GM12891 (cell line): ENCODE measurements around the gene GRM4.

Source experiments
- DNase-seq: peaks from one replicate; pipeline ENCODE4 v3.0.0; 2011; ENCODE audit warnings: low spot score; ENCODE audit not compliant: insufficient read length
- FAIRE-seq: peaks from 2 replicates; lab custom pipeline; 2011; peaks lifted over from hg19 to GRCh38; lab: Jason Lieb, UNC
- PAX5 ChIP-seq: IDR thresholded peaks from 2 replicates; pipeline ENCODE4 v1.6.1; 2011; ENCODE audit warnings: low read length, moderate library complexity, mild to moderate bottlenecking; ENCODE audit not compliant: insufficient read depth, severe bottlenecking
- POLR2A ChIP-seq: IDR thresholded peaks from 2 replicates; pipeline ENCODE4 v1.6.1; 2011; ENCODE audit warnings: low read depth, low read length, control low read depth
- POLR2AphosphoS5 ChIP-seq: IDR thresholded peaks from 2 replicates; pipeline ENCODE4 v1.6.1; 2011; ENCODE audit warnings: low read depth, low read length, control low read depth
- POU2F2 ChIP-seq: IDR thresholded peaks from 2 replicates; pipeline ENCODE4 v1.6.1; 2011; ENCODE audit warnings: low read depth, mild to moderate bottlenecking, control low read depth, low read length, moderate library complexity
- SPI1 ChIP-seq: IDR thresholded peaks from 2 replicates; pipeline ENCODE4 v1.6.1; 2011; ENCODE audit warnings: low read depth, low read length, control low read depth
- TAF1 ChIP-seq: IDR thresholded peaks from 2 replicates; pipeline ENCODE4 v1.6.1; 2011; ENCODE audit warnings: low read depth, low read length, control low read depth

GRM4 gene

DNA sequence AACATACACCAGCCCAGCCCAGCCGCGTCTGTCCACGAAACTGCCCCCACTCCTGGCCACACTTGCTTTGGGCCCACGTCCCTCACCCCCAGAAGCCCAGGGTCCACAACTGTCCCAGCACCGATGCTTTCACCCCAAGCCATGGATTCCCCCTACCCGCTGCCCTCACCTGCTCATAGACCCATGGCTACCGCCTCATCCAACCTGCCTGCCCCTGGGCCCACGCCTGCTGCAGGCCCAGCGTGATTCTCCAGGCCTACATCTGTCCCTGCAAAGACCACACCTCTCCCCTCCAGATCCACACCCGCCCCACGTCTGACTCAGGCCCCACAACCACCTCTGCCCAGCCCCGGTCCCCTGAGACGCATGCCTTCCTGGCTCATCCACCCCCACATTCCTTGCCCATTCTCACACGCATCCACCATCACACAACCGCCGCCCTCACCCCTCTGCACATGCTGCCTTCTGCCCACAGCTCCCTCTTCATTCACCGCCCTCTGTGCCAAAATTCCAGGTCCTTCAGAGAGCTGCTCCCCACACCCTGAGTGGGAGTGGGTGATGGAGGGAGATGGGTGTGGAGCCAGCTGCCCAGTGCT, 86.7 kb downstream of the GRM4 start:
- DNase-seq = no peak
- FAIRE-seq = no peak
- no peak for TF ChIP-seq POU2F2
- no peak for TF ChIP-seq SPI1

DNA sequence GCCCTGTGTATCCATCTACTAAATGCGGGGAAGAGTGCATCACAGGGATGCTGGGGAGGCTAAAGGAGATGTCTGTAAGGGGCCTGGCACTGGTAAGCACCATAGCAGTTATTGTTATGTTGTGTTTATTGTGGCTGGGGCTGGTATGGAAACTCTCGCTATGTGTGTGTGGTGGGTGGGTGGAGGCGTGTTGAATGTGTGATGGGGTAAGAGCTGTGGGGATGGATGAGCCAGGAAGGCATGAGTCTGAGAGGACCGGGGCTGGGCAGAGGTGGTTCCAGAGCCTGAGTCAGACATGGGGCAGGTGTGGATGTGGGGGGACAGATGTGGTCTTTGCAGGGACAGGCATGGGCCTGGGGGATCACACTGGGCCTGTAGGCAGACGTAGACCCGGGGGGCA, 88.1 kb downstream of the GRM4 start:
- TF ChIP-seq SPI1 (no peak), PAX5 (no peak), POU2F2 (no peak), TAF1 (no peak), POLR2AphosphoS5 (no peak), POLR2A (no peak)
- DNase-seq = no peak
- FAIRE-seq = no peak

DNA sequence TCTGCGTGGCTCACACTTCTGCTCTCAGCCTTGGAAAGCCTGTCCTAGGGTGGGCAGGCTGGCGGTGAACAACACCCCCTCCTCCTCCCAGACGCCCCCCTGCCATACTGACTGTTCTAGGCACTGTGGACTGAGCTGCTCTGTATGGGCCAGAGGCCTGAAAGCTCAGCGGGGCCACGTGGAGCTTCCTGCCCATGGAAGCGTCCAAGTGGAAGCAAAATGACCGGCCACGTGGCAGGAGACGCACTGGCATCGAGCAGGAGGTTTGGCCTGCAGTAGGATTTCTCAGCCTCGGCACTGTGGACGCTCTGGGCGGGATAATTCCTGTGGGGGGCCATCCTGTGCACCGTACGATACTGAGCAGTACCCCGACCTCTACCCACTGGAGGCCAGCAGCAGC, 88.7 kb downstream of the GRM4 start:
- no peak for TF ChIP-seq POU2F2
- TF ChIP-seq POLR2AphosphoS5 = no peak
- TF ChIP-seq PAX5 = no peak
- TF ChIP-seq TAF1 = no peak
- no peak for TF ChIP-seq POLR2A
- no peak for TF ChIP-seq SPI1
- no peak for FAIRE-seq
- DNase-seq = no peak

DNA sequence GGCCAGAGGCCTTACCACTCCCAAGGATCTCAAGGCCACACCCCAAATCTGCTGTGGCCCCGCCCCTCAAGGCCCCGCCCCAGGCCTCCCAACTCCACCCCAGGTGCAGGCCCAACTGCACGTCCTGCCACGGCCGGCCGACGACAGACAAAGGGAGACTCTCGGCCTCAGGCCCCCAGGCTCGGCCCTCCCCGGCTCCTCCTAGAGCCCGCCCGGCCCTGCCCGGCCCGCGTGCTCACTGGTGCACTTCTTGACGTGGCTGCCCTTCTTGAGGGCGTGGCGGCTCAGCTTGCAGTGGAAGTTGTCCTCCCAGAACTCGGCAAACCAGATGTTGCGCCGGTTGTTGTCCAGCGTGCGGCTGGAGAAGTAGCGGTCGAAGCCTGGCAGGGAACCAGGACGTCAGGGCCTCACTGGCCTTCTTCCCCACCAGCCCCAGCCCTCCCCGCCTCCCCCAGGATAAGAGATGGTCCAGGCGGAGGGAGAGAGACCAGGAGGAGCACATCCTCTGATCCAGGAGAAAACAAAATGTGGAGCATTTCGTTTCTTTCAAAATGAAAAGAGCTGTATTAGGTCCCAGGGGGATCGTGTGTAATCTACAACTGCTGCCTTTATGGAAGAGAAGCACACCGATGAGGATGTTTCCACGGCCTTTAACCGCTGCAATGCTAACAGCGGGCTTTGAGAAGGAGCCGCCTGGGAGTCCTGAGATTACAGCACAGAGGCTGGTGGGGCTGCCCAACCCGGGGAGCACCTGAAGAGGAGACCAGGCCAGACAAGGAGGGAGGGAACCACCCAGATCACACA, 89.4 kb downstream of the GRM4 start:
- FAIRE-seq (no peak), DNase-seq (no peak)
- TF ChIP-seq POU2F2 (no peak), TAF1 (no peak), POLR2A (no peak), POLR2AphosphoS5 (no peak), SPI1 (no peak)

GRCh38 chr6:34055223-34055933, 90.5 kb downstream of the GRM4 start:
- FAIRE-seq = peak; percentile 90

GRCh38 chr6:34053721-34054120, 92.2 kb downstream of the GRM4 start:
- DNase-seq = no peak
- FAIRE-seq = no peak
- TF ChIP-seq POLR2A = no peak
- no peak for TF ChIP-seq TAF1
- no peak for TF ChIP-seq POLR2AphosphoS5
- TF ChIP-seq POU2F2 = no peak
- TF ChIP-seq SPI1 = no peak
- no peak for TF ChIP-seq PAX5

More at GRCh38 chr6:34055223-34055933, 90.5 kb downstream of the GRM4 start:
- TF ChIP-seq POLR2A = no peak
- 0 out of 2 replicates have a peak, but pooled peaks have one; percentile 2 for TF ChIP-seq SPI1
- no peak for TF ChIP-seq POU2F2
- peak; percentile 81 for DNase-seq

- no peak for TF ChIP-seq POLR2A
- no peak for TF ChIP-seq TAF1
- no peak for TF ChIP-seq SPI1
- TF ChIP-seq PAX5 = no peak
- no peak for TF ChIP-seq POU2F2
- TF ChIP-seq POLR2AphosphoS5 = no peak
- DNase-seq (no peak), FAIRE-seq (no peak)
Observed at GRCh38 chr6:34052918-34053608, 92.8 kb downstream of the GRM4 start.

- no peak for DNase-seq
- TF ChIP-seq POLR2AphosphoS5 (no peak), POU2F2 (no peak), SPI1 (no peak), POLR2A (no peak), PAX5 (no peak), TAF1 (no peak)
- no peak for FAIRE-seq
Observed at GRCh38 chr6:34052071-34052825, 93.6 kb downstream of the GRM4 start.
